Measurements from ENCODE around the gene ACP1.

The ACP1 gene

GRCh38 chr2:275466-275865 is 10.7 kb downstream of the ACP1 start:
- no peaks in the 10 kb centered on the region for H3K9me3 ChIP-seq (ENCODE audit: control insufficient read depth, insufficient read depth, low read length)
- TF ChIP-seq CTCF (IDR thresholded peaks at IDR 0.05; ENCODE audit: low read depth, low read length, poor library complexity, severe bottlenecking) (no peak), EZH2phosphoT487 (IDR thresholded peaks at IDR 0.05; ENCODE audit: borderline replicate concordance, low read length) (no peak)
- H3K4me3 ChIP-seq (ENCODE audit: low read length): no peak overlapping the region
- H3K27me3 ChIP-seq (ENCODE audit: control insufficient read depth, low read length): no peaks in the 10 kb centered on the region
- peaks cover 65% of the 10 kb centered on the region for H3K79me2 ChIP-seq (ENCODE audit: control insufficient read depth, low read length)
- peaks cover 100% of the 10 kb centered on the region for H3K36me3 ChIP-seq (ENCODE audit: control insufficient read depth, low read length)
- peaks cover 28% of the 10 kb centered on the region; the same call in 1 of the 2 replicates for H4K20me1 ChIP-seq (ENCODE audit: control insufficient read depth, insufficient read depth, low read depth, low read length)
- H3F3A ChIP-seq (ENCODE audit: control insufficient read depth, insufficient read depth): no peaks in the 10 kb centered on the region; the same call in 1 of the 2 replicates
- H3K4me1 ChIP-seq (ENCODE audit: control insufficient read depth, low read length): peaks cover 19% of the 10 kb centered on the region
- H3K4me2 ChIP-seq (ENCODE audit: low read length): no peak overlapping the region
- no peak overlapping the region for H3K27ac ChIP-seq (ENCODE audit: low read depth, low read length)
- no peaks in the 10 kb centered on the region for H3K9me2 ChIP-seq (replicated peaks; ENCODE audit: control insufficient read depth, low read length)

GRCh38 chr2:278312-278926 is 13.7 kb downstream of the ACP1 start:
- Histone ChIP-seq H3K9me2 (replicated peaks; ENCODE audit: control insufficient read depth, low read length) (no peaks in the 10 kb centered on the region), H3F3A (ENCODE audit: control insufficient read depth, insufficient read depth) (no peaks in the 10 kb centered on the region; the same call in 1 of the 2 replicates)

GRCh38 chr2:278927-279320 is 14.2 kb downstream of the ACP1 start:
- no peaks in the 10 kb centered on the region; the same call in 1 of the 2 replicates for H3F3A ChIP-seq (ENCODE audit: control insufficient read depth, insufficient read depth)
- no peak overlapping the region for H3K4me2 ChIP-seq (ENCODE audit: low read length)
- no peak for TF ChIP-seq CTCF (IDR thresholded peaks at IDR 0.05; ENCODE audit: low read depth, low read length, poor library complexity, severe bottlenecking)
- no peak for TF ChIP-seq EZH2phosphoT487 (IDR thresholded peaks at IDR 0.05; ENCODE audit: borderline replicate concordance, low read length)
- H3K9me2 ChIP-seq (replicated peaks; ENCODE audit: control insufficient read depth, low read length): no peaks in the 10 kb centered on the region
- no peak overlapping the region for H3K27ac ChIP-seq (ENCODE audit: low read depth, low read length)
- peaks cover 15% of the 10 kb centered on the region for H3K4me1 ChIP-seq (ENCODE audit: control insufficient read depth, low read length)
- H3K36me3 ChIP-seq (ENCODE audit: control insufficient read depth, low read length): peaks cover 82% of the 10 kb centered on the region
- H4K20me1 ChIP-seq (ENCODE audit: control insufficient read depth, insufficient read depth, low read depth, low read length): peaks cover 17% of the 10 kb centered on the region; the same call in 1 of the 2 replicates
- H3K9me3 ChIP-seq (ENCODE audit: control insufficient read depth, insufficient read depth, low read length): no peaks in the 10 kb centered on the region
- H3K27me3 ChIP-seq (ENCODE audit: control insufficient read depth, low read length): no peaks in the 10 kb centered on the region
- H3K79me2 ChIP-seq (ENCODE audit: control insufficient read depth, low read length): peaks cover 31% of the 10 kb centered on the region
- no peak overlapping the region for H3K4me3 ChIP-seq (ENCODE audit: low read length)

More at GRCh38 chr2:278312-278926, 13.7 kb downstream of the ACP1 start:
- H4K20me1 ChIP-seq (ENCODE audit: control insufficient read depth, insufficient read depth, low read depth, low read length): peaks cover 21% of the 10 kb centered on the region; the same call in 1 of the 2 replicates
- no peaks in the 10 kb centered on the region for H3K9me3 ChIP-seq (ENCODE audit: control insufficient read depth, insufficient read depth, low read length)
- H3K4me2 ChIP-seq (ENCODE audit: low read length): no peak overlapping the region
- peaks cover 15% of the 10 kb centered on the region for H3K4me1 ChIP-seq (ENCODE audit: control insufficient read depth, low read length)
- no peaks in the 10 kb centered on the region for H3K27me3 ChIP-seq (ENCODE audit: control insufficient read depth, low read length)
- no peak for TF ChIP-seq EZH2phosphoT487 (IDR thresholded peaks at IDR 0.05; ENCODE audit: borderline replicate concordance, low read length)
- no peak for TF ChIP-seq CTCF (IDR thresholded peaks at IDR 0.05; ENCODE audit: low read depth, low read length, poor library complexity, severe bottlenecking)
- H3K36me3 ChIP-seq (ENCODE audit: control insufficient read depth, low read length): peaks cover 87% of the 10 kb centered on the region
- H3K4me3 ChIP-seq (ENCODE audit: low read length): no peak overlapping the region
- no peak overlapping the region for H3K27ac ChIP-seq (ENCODE audit: low read depth, low read length)
- H3K79me2 ChIP-seq (ENCODE audit: control insufficient read depth, low read length): peaks cover 36% of the 10 kb centered on the region

Measured in DOHH2 (cell line).